Measurements from ENCODE around the gene COG1.
A peak's percentile ranks its signal among the peaks of the same experiment; 100 is the strongest.

COG1 gene

DNA sequence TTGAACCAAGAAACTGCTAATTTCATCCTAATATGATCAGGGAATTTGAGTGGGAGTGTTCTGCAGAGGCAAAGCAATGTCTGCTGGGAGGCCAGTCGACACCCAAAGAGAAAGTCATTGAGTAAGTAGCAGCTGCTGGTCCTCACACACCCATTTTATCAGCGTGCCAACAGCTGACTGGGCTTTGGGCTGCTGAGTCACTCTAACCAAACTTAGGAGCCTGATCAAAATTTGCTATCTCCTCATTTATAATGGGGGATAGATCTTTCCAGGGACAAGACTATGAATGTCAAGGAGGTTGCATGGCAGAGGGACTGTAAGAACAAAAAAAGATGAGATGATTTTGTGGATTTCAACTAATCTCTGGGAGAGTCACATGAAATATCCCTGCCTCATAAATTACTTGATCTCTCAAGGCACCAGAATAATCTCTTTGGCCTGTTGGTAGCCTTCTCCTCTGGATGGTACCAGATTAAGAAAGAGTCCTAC lies 35.9 kb downstream of the COG1 start:
- DNase-seq = peak; percentile 25
- H3K9ac ChIP-seq (ENCODE audit: low read length) = no peak overlapping the region
- no peaks in the 10 kb centered on the region for H3F3A ChIP-seq (ENCODE audit: insufficient read depth, low read length)
- H3K27ac ChIP-seq (ENCODE audit: low read length) = 0 out of 2 replicates have a peak overlapping the region, but pooled peaks have one; percentile 2
- peaks cover 4% of the 10 kb centered on the region for H3K4me1 ChIP-seq (ENCODE audit: low read length)
- H3K9me3 ChIP-seq (replicated peaks; ENCODE audit: insufficient read depth, low read length) = no peaks in the 10 kb centered on the region
- no peaks in the 10 kb centered on the region for H3K36me3 ChIP-seq (replicated peaks; ENCODE audit: insufficient read depth, low read length)
- H3K4me3 ChIP-seq (ENCODE audit: low read length) = no peak overlapping the region
- H4K20me1 ChIP-seq (ENCODE audit: insufficient read depth, low read length) = no peaks in the 10 kb centered on the region
- no peaks in the 10 kb centered on the region for H3K9me2 ChIP-seq (replicated peaks; ENCODE audit: insufficient read depth, low read length)
- TF ChIP-seq, protein P1, sequence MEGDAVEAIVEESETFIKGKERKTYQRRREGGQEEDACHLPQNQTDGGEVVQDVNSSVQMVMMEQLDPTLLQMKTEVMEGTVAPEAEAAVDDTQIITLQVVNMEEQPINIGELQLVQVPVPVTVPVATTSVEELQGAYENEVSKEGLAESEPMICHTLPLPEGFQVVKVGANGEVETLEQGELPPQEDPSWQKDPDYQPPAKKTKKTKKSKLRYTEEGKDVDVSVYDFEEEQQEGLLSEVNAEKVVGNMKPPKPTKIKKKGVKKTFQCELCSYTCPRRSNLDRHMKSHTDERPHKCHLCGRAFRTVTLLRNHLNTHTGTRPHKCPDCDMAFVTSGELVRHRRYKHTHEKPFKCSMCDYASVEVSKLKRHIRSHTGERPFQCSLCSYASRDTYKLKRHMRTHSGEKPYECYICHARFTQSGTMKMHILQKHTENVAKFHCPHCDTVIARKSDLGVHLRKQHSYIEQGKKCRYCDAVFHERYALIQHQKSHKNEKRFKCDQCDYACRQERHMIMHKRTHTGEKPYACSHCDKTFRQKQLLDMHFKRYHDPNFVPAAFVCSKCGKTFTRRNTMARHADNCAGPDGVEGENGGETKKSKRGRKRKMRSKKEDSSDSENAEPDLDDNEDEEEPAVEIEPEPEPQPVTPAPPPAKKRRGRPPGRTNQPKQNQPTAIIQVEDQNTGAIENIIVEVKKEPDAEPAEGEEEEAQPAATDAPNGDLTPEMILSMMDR (IDR thresholded peaks at IDR 0.05; ENCODE audit: low read length) = no peak
- TF ChIP-seq EZH2phosphoT487 (IDR thresholded peaks at IDR 0.05; ENCODE audit: low read length) (no peak), EZH2 (optimal IDR thresholded peaks at IDR 0.05; ENCODE audit: low read depth, low read length) (no peak)
- H2AFZ ChIP-seq (ENCODE audit: low read length) = no peak overlapping the region
- H3K4me2 ChIP-seq (ENCODE audit: low read depth, low read length) = no peak overlapping the region
- no peaks in the 10 kb centered on the region for H3K27me3 ChIP-seq (replicated peaks; ENCODE audit: insufficient read depth, low read length)
- H3K79me2 ChIP-seq (ENCODE audit: low read length) = peaks cover 83% of the 10 kb centered on the region

DNA sequence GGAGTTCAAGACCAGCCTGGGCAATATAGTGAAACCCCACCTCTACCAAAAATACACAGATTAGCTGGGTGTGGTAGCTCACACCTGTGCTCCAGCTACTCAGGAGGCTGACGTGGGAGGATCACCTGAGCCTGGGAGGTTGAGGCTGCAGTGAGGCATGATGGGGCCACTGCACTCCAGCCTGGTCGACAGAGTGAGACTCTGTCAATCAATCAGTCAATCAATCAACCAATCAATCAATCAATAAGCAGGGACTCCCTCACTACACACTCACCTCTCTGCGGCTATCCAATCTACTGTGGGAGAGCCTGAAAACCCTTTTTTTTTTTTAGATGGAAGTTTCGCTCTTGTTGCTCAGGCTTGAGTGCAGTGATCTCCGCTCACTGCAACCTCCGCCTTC lies 37.2 kb downstream of the COG1 start:
- no peak overlapping the region for H3K4me3 ChIP-seq (ENCODE audit: low read length)
- no peaks in the 10 kb centered on the region for H4K20me1 ChIP-seq (ENCODE audit: insufficient read depth, low read length)
- H3K36me3 ChIP-seq (replicated peaks; ENCODE audit: insufficient read depth, low read length) = no peaks in the 10 kb centered on the region
- no peaks in the 10 kb centered on the region for H3K27me3 ChIP-seq (replicated peaks; ENCODE audit: insufficient read depth, low read length)
- H3K79me2 ChIP-seq (ENCODE audit: low read length) = peaks cover 76% of the 10 kb centered on the region
- H3K9ac ChIP-seq (ENCODE audit: low read length) = no peak overlapping the region
- no peak overlapping the region for H3K27ac ChIP-seq (ENCODE audit: low read length)
- DNase-seq = no peak
- peaks cover 4% of the 10 kb centered on the region for H3K4me1 ChIP-seq (ENCODE audit: low read length)
- no peak overlapping the region for H3K4me2 ChIP-seq (ENCODE audit: low read depth, low read length)
- no peaks in the 10 kb centered on the region for H3F3A ChIP-seq (ENCODE audit: insufficient read depth, low read length)
- H2AFZ ChIP-seq (ENCODE audit: low read length) = no peak overlapping the region
- no peaks in the 10 kb centered on the region for H3K9me2 ChIP-seq (replicated peaks; ENCODE audit: insufficient read depth, low read length)
- no peaks in the 10 kb centered on the region for H3K9me3 ChIP-seq (replicated peaks; ENCODE audit: insufficient read depth, low read length)
- TF ChIP-seq, protein P1 (IDR thresholded peaks at IDR 0.05; ENCODE audit: low read length) = no peak
- TF ChIP-seq EZH2 (optimal IDR thresholded peaks at IDR 0.05; ENCODE audit: low read depth, low read length) (no peak), EZH2phosphoT487 (IDR thresholded peaks at IDR 0.05; ENCODE audit: low read length) (no peak)

DNA sequence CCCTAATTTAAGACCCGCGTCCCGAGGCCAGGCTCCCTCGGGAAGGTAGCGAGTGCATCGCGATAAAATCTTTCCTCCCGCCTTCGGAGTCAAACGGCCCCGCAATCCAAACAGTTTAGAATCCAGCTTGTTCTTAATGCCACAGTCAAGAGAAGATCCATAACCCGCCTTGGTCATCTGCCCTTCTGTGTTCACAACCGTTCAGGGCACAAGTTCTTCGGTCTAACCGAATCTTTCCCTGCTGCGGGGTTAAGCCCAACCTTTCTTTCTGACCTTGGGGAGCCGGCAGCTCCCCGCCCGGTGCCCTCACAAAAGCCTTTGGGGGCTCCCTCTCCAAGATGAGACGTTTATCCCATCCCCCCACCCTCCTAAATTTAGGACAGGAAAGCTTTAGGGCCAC lies 38.5 kb downstream of the COG1 start:
- DNase-seq = no peak
- Histone ChIP-seq H4K20me1 (ENCODE audit: insufficient read depth, low read length) (no peaks in the 10 kb centered on the region), H3K9me2 (replicated peaks; ENCODE audit: insufficient read depth, low read length) (no peaks in the 10 kb centered on the region), H2AFZ (ENCODE audit: low read length) (peak overlapping the region; percentile 89), H3F3A (ENCODE audit: insufficient read depth, low read length) (no peaks in the 10 kb centered on the region), H3K9ac (ENCODE audit: low read length) (peak overlapping the region; percentile 83), H3K4me1 (ENCODE audit: low read length) (peaks cover 4% of the 10 kb centered on the region), H3K79me2 (ENCODE audit: low read length) (peaks cover 68% of the 10 kb centered on the region), H3K27ac (ENCODE audit: low read length) (no peak overlapping the region), H3K36me3 (replicated peaks; ENCODE audit: insufficient read depth, low read length) (no peaks in the 10 kb centered on the region; the same call in 1 of the 2 replicates), H3K9me3 (replicated peaks; ENCODE audit: insufficient read depth, low read length) (no peaks in the 10 kb centered on the region), H3K4me2 (ENCODE audit: low read depth, low read length) (peak overlapping the region; percentile 71), H3K4me3 (ENCODE audit: low read length) (peak overlapping the region; percentile 95), H3K27me3 (replicated peaks; ENCODE audit: insufficient read depth, low read length) (no peaks in the 10 kb centered on the region)
- TF ChIP-seq EZH2phosphoT487 (IDR thresholded peaks at IDR 0.05; ENCODE audit: low read length) (no peak), EZH2 (optimal IDR thresholded peaks at IDR 0.05; ENCODE audit: low read depth, low read length) (no peak)
- TF ChIP-seq, protein P1 (IDR thresholded peaks at IDR 0.05; ENCODE audit: low read length) = no peak
